ENCODE results near the gene DLK2. TPM values are rescaled to one million over a fixed set of nuclear protein-coding genes. Genes with fewer than 3 reads are reported as not detected.

The DLK2 gene
- total and polyA plus RNA-seq, 2 donors (not counting 3 experiments of a cell fraction or from before 2014, with no cell fraction given): 0.36 TPM; not detected in 1

- DNase-seq (ENCODE audit: low read depth, low spot score) (no peak), FAIRE-seq (no peak)
- no peak overlapping the region for H3K27ac ChIP-seq (ENCODE audit: insufficient read depth, low read depth, low read length)
- no peak overlapping the region for H3K4me2 ChIP-seq (ENCODE audit: insufficient read depth, low read length)
- no peaks in the 10 kb centered on the region for H3K9me1 ChIP-seq (replicated peaks; ENCODE audit: control insufficient read depth, extremely low read depth, insufficient read depth, low read length)
- ChIA-PET CTCF (interaction anchor here (0.8 to 21.3 kb wide), 2 partner anchors 9 to 35 kb away, joined by 3 to 289 read pairs; partner anchors contain the start of gene LRRC73), POLR2A (no interaction called here)
- TF ChIP-seq JUN (IDR thresholded peaks at IDR 0.05; ENCODE audit: borderline replicate concordance, insufficient read depth, insufficient read length, low read depth) (no peak), EZH2 (IDR thresholded peaks at IDR 0.05; ENCODE audit: borderline replicate concordance, low read depth, low read length, severe bottlenecking) (no peak), GATA2 (IDR thresholded peaks at IDR 0.05; ENCODE audit: insufficient read depth, insufficient read length, low read depth, low read length) (no peak), MYC (IDR thresholded peaks at IDR 0.05; ENCODE audit: low read depth, low read length) (no peak)
- H4K20me1 ChIP-seq (replicated peaks; ENCODE audit: control insufficient read depth, extremely low read depth, insufficient read depth, low read length): no peaks in the 10 kb centered on the region
- H3K9me3 ChIP-seq (replicated peaks; ENCODE audit: control insufficient read depth, insufficient read depth, low read length): no peaks in the 10 kb centered on the region
- dilution Hi-C loops (cut with MboI; ENCODE audit: extremely low pct_ligation_motif_present, low sequenced_read_pairs): no loop called here
- intact Hi-C loops (cut with micrococcal nuclease): no loop called here
- H3K4me3 ChIP-seq (replicated peaks in 1 of 3; ENCODE audit: insufficient read depth in 1 of 3, low read depth in 1 of 3, low read length in 3 of 3): no peak overlapping the region
- no peak overlapping the region for H2AFZ ChIP-seq (ENCODE audit: low read depth, low read length)
- H3K36me3 ChIP-seq (ENCODE audit: control insufficient read depth in 2 of 2, extremely low read depth in 1 of 2, insufficient read depth in 2 of 2, low read length in 2 of 2): no peaks in the 10 kb centered on the region
- no TSS peak for BruUV-seq (replicated peaks)
- H3K79me2 ChIP-seq (ENCODE audit: control insufficient read depth, insufficient read depth, low read length): no peaks in the 10 kb centered on the region
- H3K9ac ChIP-seq (replicated peaks; ENCODE audit: extremely low read depth, insufficient read depth, low read length): no peak overlapping the region
- H3K27me3 ChIP-seq (ENCODE audit: control insufficient read depth in 2 of 2, insufficient read depth in 2 of 2, low read length in 2 of 2): peaks cover 12 to 26% of the 10 kb centered on the region in 2 experiments
- H3K4me1 ChIP-seq (ENCODE audit: control insufficient read depth, extremely low read depth, insufficient read depth, low read length): no peaks in the 10 kb centered on the region
Observed at GRCh38 chr6:43465948-43466347, 10.6 kb upstream of the DLK2 start.

GRCh38 chr6:43464337-43464736, 9.0 kb upstream of the DLK2 start:
- Histone ChIP-seq H3K79me2 (ENCODE audit: control insufficient read depth, insufficient read depth, low read length) (no peaks in the 10 kb centered on the region), H3K4me3 (replicated peaks in 1 of 3; ENCODE audit: insufficient read depth in 1 of 3, low read depth in 1 of 3, low read length in 3 of 3) (no peak overlapping the region), H3K9ac (replicated peaks; ENCODE audit: extremely low read depth, insufficient read depth, low read length) (no peak overlapping the region), H3K9me1 (replicated peaks; ENCODE audit: control insufficient read depth, extremely low read depth, insufficient read depth, low read length) (no peaks in the 10 kb centered on the region), H4K20me1 (replicated peaks; ENCODE audit: control insufficient read depth, extremely low read depth, insufficient read depth, low read length) (no peaks in the 10 kb centered on the region), H3K27me3 (ENCODE audit: control insufficient read depth in 2 of 2, insufficient read depth in 2 of 2, low read length in 2 of 2) (peaks cover 14 to 26% of the 10 kb centered on the region in 2 experiments), H3K4me1 (ENCODE audit: control insufficient read depth, extremely low read depth, insufficient read depth, low read length) (no peaks in the 10 kb centered on the region), H3K27ac (ENCODE audit: insufficient read depth, low read depth, low read length) (no peak overlapping the region), H3K36me3 (ENCODE audit: control insufficient read depth in 2 of 2, extremely low read depth in 1 of 2, insufficient read depth in 2 of 2, low read length in 2 of 2) (no peaks in the 10 kb centered on the region), H3K9me3 (replicated peaks; ENCODE audit: control insufficient read depth, insufficient read depth, low read length) (no peaks in the 10 kb centered on the region), H3K4me2 (ENCODE audit: insufficient read depth, low read length) (no peak overlapping the region), H2AFZ (ENCODE audit: low read depth, low read length) (no peak overlapping the region)
- no TSS peak for BruUV-seq (replicated peaks)
- POLR2A ChIA-PET: interaction anchor here (0.7 kb wide), 3 partner anchors 12 to 311 kb away, joined by 3 to 5 read pairs (median 3); no protein-coding TSS in a partner anchor
- dilution Hi-C loops (cut with MboI; ENCODE audit: extremely low pct_ligation_motif_present, low sequenced_read_pairs) (no loop called here), intact Hi-C loops (cut with micrococcal nuclease) (no loop called here)
- FAIRE-seq: no peak
- DNase-seq (ENCODE audit: low read depth, low spot score): no peak
- TF ChIP-seq POLR2AphosphoS5 (IDR thresholded peaks at IDR 0.05; ENCODE audit: insufficient read depth, low read depth, low read length): no peak
- TF ChIP-seq MAX (IDR thresholded peaks at IDR 0.05; ENCODE audit: insufficient read depth, insufficient read length): no peak
- no peak for TF ChIP-seq CTCF (IDR thresholded peaks at IDR 0.05; ENCODE audit: extremely low read depth in 1 of 2, insufficient read depth in 1 of 2, low read depth in 1 of 2, low read length in 2 of 2)
- CTCF ChIA-PET: interaction anchor here (0.7 to 21.3 kb wide), 2 partner anchors 37 to 52 kb away, joined by 3 to 289 read pairs; partner anchors contain the start of genes LRRC73, POLR1C and YIPF3
